Naive thymus-derived CD4-positive, alpha-beta T cell (primary cell): ENCODE measurements around the gene G3BP1. TPM values are rescaled to one million over a fixed set of nuclear protein-coding genes. Genes with fewer than 3 reads are reported as not detected.

Source experiments
- ATAC-seq: fragments of 150-1000 bp; cut with Tn5 transposase; 2 replicates; pipeline ENCODE4 v1.10.0; 2021; ENCODE audit warnings: mild to moderate bottlenecking, moderate library complexity
- CTCF ChIA-PET: fragments of 350-600 bp; sonication (Branson Sonifier 250); formaldehyde crosslinking; loops from one replicate; lab custom pipeline; 2021; ENCODE audit warnings: antibody characterized with exemption; lab: Charles Lee
- POLR2A ChIA-PET: fragments of 350-600 bp; sonication (Branson Sonifier 250); formaldehyde crosslinking; loops from one replicate; lab custom pipeline; 2021; ENCODE audit warnings: antibody characterized with exemption, inconsistent platforms; lab: Charles Lee
- DNase-seq, 9 donors: peaks; one replicate each; pipeline versions ENCODE4 v3.0.0 to v3.0.0-alpha.2; 2020 to 2022; ENCODE audit warnings: mixed read lengths in 1 of 9
- H3K27ac ChIP-seq: one replicate; pipeline ENCODE4 v1.7.0; 2013; ENCODE audit warnings: mild to moderate bottlenecking, low read depth, low read length, moderate library complexity
- H3K27me3 ChIP-seq, 2 donors: one replicate each; pipeline ENCODE4 v1.7.0; 2013; ENCODE audit warnings: low read length in 2 of 2, mild to moderate bottlenecking in 2 of 2, moderate library complexity in 2 of 2; ENCODE audit not compliant: control insufficient read depth in 2 of 2, insufficient read depth in 2 of 2
- H3K36me3 ChIP-seq, 3 experiments: 1 replicate in 2 of 3; 2 replicates in 1 of 3; pipeline ENCODE4 v1.7.0; 2013; ENCODE audit warnings: low read length in 3 of 3, mild to moderate bottlenecking in 3 of 3, moderate library complexity in 1 of 3; ENCODE audit not compliant: insufficient read depth in 3 of 3, control insufficient read depth in 2 of 3
- H3K4me1 ChIP-seq, 2 donors: one replicate each; pipeline ENCODE4 v1.7.0; 2013; ENCODE audit warnings: low read length in 2 of 2, mild to moderate bottlenecking in 2 of 2, moderate library complexity in 1 of 2; ENCODE audit not compliant: control insufficient read depth in 2 of 2, insufficient read depth in 2 of 2
- H3K4me3 ChIP-seq: 2 replicates; pipeline ENCODE4 v1.7.0; 2013; ENCODE audit warnings: mild to moderate bottlenecking, low read length
- H3K9me3 ChIP-seq, 3 experiments: 1 replicate in 2 of 3; 2 replicates in 1 of 3; pipeline ENCODE4 v1.7.0; 2013; ENCODE audit warnings: low read length in 3 of 3; ENCODE audit not compliant: control insufficient read depth in 2 of 3
- H3K27ac Mint-ChIP-seq, 9 donors: one replicate each; pipeline ENCODE4 v1.8.0; 2020 to 2022; ENCODE audit warnings: mixed read lengths in 9 of 9, mild to moderate bottlenecking in 8 of 9, moderate library complexity in 5 of 9, inconsistent platforms in 2 of 9
- H3K27me3 Mint-ChIP-seq, 5 donors: one replicate each; pipeline ENCODE4 v1.8.0; 2021 to 2022; ENCODE audit warnings: mixed read lengths in 5 of 5, mild to moderate bottlenecking in 1 of 5
- H3K36me3 Mint-ChIP-seq, 5 donors: one replicate each; pipeline ENCODE4 v1.8.0; 2020 to 2022; ENCODE audit warnings: mixed read lengths in 5 of 5, mild to moderate bottlenecking in 3 of 5, inconsistent platforms in 1 of 5
- H3K4me1 Mint-ChIP-seq, 7 donors: one replicate each; pipeline ENCODE4 v1.8.0; 2020 to 2022; ENCODE audit warnings: mixed read lengths in 7 of 7, mild to moderate bottlenecking in 3 of 7, inconsistent platforms in 1 of 7
- H3K4me3 Mint-ChIP-seq, 10 donors: one replicate each; pipeline ENCODE4 v1.8.0; 2020 to 2022; ENCODE audit warnings: mild to moderate bottlenecking in 10 of 10, mixed read lengths in 10 of 10, moderate library complexity in 6 of 10, inconsistent platforms in 2 of 10
- H3K9me3 Mint-ChIP-seq, 11 donors: one replicate each; pipeline ENCODE4 v1.8.0; 2020 to 2022; ENCODE audit warnings: mixed read lengths in 11 of 11, mild to moderate bottlenecking in 4 of 11, inconsistent platforms in 1 of 11, moderate library complexity in 1 of 11
- intact Hi-C, 2 donors: fragments of 100-400 bp; cut with micrococcal nuclease; formaldehyde crosslinking; loops; one replicate each; pipeline ENCODE4 v1.15.1; 2023
- polyA plus RNA-seq, 2 donors: library from polyadenylated mRNA; unstranded; fragments of 300-500 nt; fragmentation: Illumina TruSeq; gene quantifications; one replicate each; pipeline ENCODE4 v1.2.3, GENCODE V29; 2021
- total RNA-seq, 6 experiments: library from RNA in 5 of 6; stranded (reverse) in 5 of 6; gene quantifications; 1 replicate in 5 of 6; 2 replicates in 1 of 6; pipeline ENCODE4 v1.2.3 and lab custom pipeline; 2021 to 2026

G3BP1 gene
- total and polyA plus RNA-seq, 7 experiments from 2014 or later, result 86.1 to 244 (median 158) TPM

GRCh38 chr5:151787817-151788216 is 16.1 kb downstream of the G3BP1 start:
- Histone ChIP-seq H3K27ac (no peak overlapping the region), H3K27me3 (no peaks in the 10 kb centered on the region), H3K36me3 (peaks cover 8 to 50% (median 13%) of the 10 kb centered on the region in 3 experiments), H3K4me1 (peaks cover 5 to 13% of the 10 kb centered on the region in 2 donors), H3K4me3 (no peak overlapping the region), H3K9me3 (no peaks in the 10 kb centered on the region)
- ATAC-seq (no peak), DNase-seq (no peak)
- Mint-ChIP-seq H3K27ac (peak overlapping the region in 1 of 9 donors; percentile 59), H3K4me3 (no peak overlapping the region), H3K4me1 (peaks cover 19 to 62% (median 50%) of the 10 kb centered on the region in 7 donors), H3K27me3 (no peaks in the 10 kb centered on the region), H3K9me3 (no peaks in the 10 kb centered on the region), H3K36me3 (peaks cover 10 to 41% (median 24%) of the 10 kb centered on the region in 5 donors)
- intact Hi-C loops, result no loop called here
- POLR2A ChIA-PET, result interaction anchor here (0.7 to 1.1 kb wide), 2 partner anchors 16 to 26 kb away, joined by 3 to 4 read pairs; partner anchors contain the start of gene G3BP1
- CTCF ChIA-PET, result no interaction called here

GRCh38 chr5:151793358-151793757 is 21.6 kb downstream of the G3BP1 start:
- intact Hi-C loops, result no loop called here
- H3K27ac Mint-ChIP-seq, result peak overlapping the region in 3 of 9 donors; percentile 43 to 76 (median 51)
- peaks cover 33 to 91% (median 34%) of the 10 kb centered on the region in 3 experiments for H3K36me3 ChIP-seq
- no peaks in the 10 kb centered on the region for H3K27me3 Mint-ChIP-seq
- peaks cover 20 to 60% (median 40%) of the 10 kb centered on the region in 5 donors for H3K36me3 Mint-ChIP-seq
- no peak overlapping the region for H3K27ac ChIP-seq
- no peak overlapping the region for H3K4me3 ChIP-seq
- ChIA-PET CTCF (no interaction called here), POLR2A (interaction anchor here (1.5 kb wide), 1 partner anchor 22 kb away, joined by 7 read pairs; the partner anchor contains the start of gene G3BP1)
- ATAC-seq (no peak), DNase-seq (no peak)
- no peaks in the 10 kb centered on the region for H3K9me3 Mint-ChIP-seq
- H3K27me3 ChIP-seq, result no peaks in the 10 kb centered on the region
- no peaks in the 10 kb centered on the region for H3K9me3 ChIP-seq
- H3K4me1 Mint-ChIP-seq, result peaks cover 12 to 56% (median 38%) of the 10 kb centered on the region in 7 donors
- H3K4me1 ChIP-seq, result no peaks in the 10 kb centered on the region
- H3K4me3 Mint-ChIP-seq, result no peak overlapping the region

- Histone ChIP-seq H3K27ac (no peak overlapping the region), H3K4me1 (no peaks in the 10 kb centered on the region), H3K9me3 (no peaks in the 10 kb centered on the region), H3K4me3 (no peak overlapping the region), H3K36me3 (peaks cover 47 to 92% (median 47%) of the 10 kb centered on the region in 3 experiments), H3K27me3 (no peaks in the 10 kb centered on the region)
- no peaks in the 10 kb centered on the region for H3K9me3 Mint-ChIP-seq
- H3K4me3 Mint-ChIP-seq, result no peak overlapping the region
- peaks cover 14 to 52% (median 32%) of the 10 kb centered on the region in 7 donors for H3K4me1 Mint-ChIP-seq
- intact Hi-C loops, result no loop called here
- H3K36me3 Mint-ChIP-seq, result peaks cover 27 to 69% (median 44%) of the 10 kb centered on the region in 5 donors
- peak overlapping the region in 4 of 9 donors; percentile 16 to 60 (median 44) for H3K27ac Mint-ChIP-seq
- ChIA-PET POLR2A (no interaction called here), CTCF (no interaction called here)
- ATAC-seq, result no peak
- H3K27me3 Mint-ChIP-seq, result no peaks in the 10 kb centered on the region
- no peak for DNase-seq
Measured at GRCh38 chr5:151795426-151795825, 23.7 kb downstream of the G3BP1 start.

GRCh38 chr5:151798674-151799073 is 26.9 kb downstream of the G3BP1 start:
- no peak overlapping the region for H3K27ac ChIP-seq
- ATAC-seq (no peak), DNase-seq (no peak)
- Mint-ChIP-seq H3K4me3 (no peak overlapping the region), H3K27ac (peak overlapping the region in 3 of 9 donors; percentile 1 to 41 (median 12)), H3K27me3 (no peaks in the 10 kb centered on the region), H3K36me3 (peaks cover 17 to 67% (median 46%) of the 10 kb centered on the region in 5 donors), H3K4me1 (peaks cover 9 to 43% (median 23%) of the 10 kb centered on the region in 7 donors), H3K9me3 (no peaks in the 10 kb centered on the region)
- no peaks in the 10 kb centered on the region for H3K9me3 ChIP-seq
- H3K4me1 ChIP-seq, result no peaks in the 10 kb centered on the region
- H3K27me3 ChIP-seq, result no peaks in the 10 kb centered on the region
- no peak overlapping the region for H3K4me3 ChIP-seq
- CTCF ChIA-PET, result interaction anchor here (0.7 to 0.9 kb wide), 3 partner anchors 14 to 245 kb away, joined by 3 to 4 read pairs (median 3); no protein-coding TSS in a partner anchor
- intact Hi-C loops, result no loop called here
- peaks cover 39 to 88% (median 55%) of the 10 kb centered on the region in 3 experiments for H3K36me3 ChIP-seq
- POLR2A ChIA-PET, result interaction anchor here (0.7 to 1.3 kb wide), 3 partner anchors 11 to 140 kb away, joined by 3 read pairs; no protein-coding TSS in a partner anchor

GRCh38 chr5:151799407-151799806 is 27.7 kb downstream of the G3BP1 start:
- Mint-ChIP-seq H3K4me1 (peaks cover 9 to 38% (median 18%) of the 10 kb centered on the region in 7 donors), H3K27me3 (no peaks in the 10 kb centered on the region), H3K36me3 (peaks cover 14 to 70% (median 46%) of the 10 kb centered on the region in 5 donors), H3K9me3 (no peaks in the 10 kb centered on the region), H3K4me3 (no peak overlapping the region), H3K27ac (peak overlapping the region in 4 of 9 donors; percentile 17 to 70 (median 49))
- intact Hi-C loops, result no loop called here
- ATAC-seq (no peak), DNase-seq (no peak)
- Histone ChIP-seq H3K36me3 (peaks cover 39 to 88% (median 49%) of the 10 kb centered on the region in 3 experiments), H3K4me1 (no peaks in the 10 kb centered on the region), H3K27me3 (no peaks in the 10 kb centered on the region), H3K9me3 (no peaks in the 10 kb centered on the region), H3K27ac (no peak overlapping the region), H3K4me3 (no peak overlapping the region)
- CTCF ChIA-PET, result interaction anchor here (0.7 kb wide), 2 partner anchors 13 to 244 kb away, joined by 3 to 4 read pairs; no protein-coding TSS in a partner anchor
- POLR2A ChIA-PET, result interaction anchor here (0.7 to 1.3 kb wide), 4 partner anchors 25 to 140 kb away, joined by 3 to 6 read pairs (median 3); no protein-coding TSS in a partner anchor

GRCh38 chr5:151800532-151800931 is 28.8 kb downstream of the G3BP1 start:
- H3K9me3 ChIP-seq, result no peaks in the 10 kb centered on the region
- no peak overlapping the region for H3K4me3 ChIP-seq
- H3K27ac Mint-ChIP-seq, result no peak overlapping the region
- peaks cover 14 to 69% (median 50%) of the 10 kb centered on the region in 5 donors for H3K36me3 Mint-ChIP-seq
- H3K9me3 Mint-ChIP-seq, result no peaks in the 10 kb centered on the region
- ChIA-PET CTCF (no interaction called here), POLR2A (interaction anchor here (1.3 kb wide), 1 partner anchor 26 kb away, joined by 6 read pairs; no protein-coding TSS in a partner anchor)
- no peaks in the 10 kb centered on the region for H3K27me3 ChIP-seq
- ATAC-seq (peak; percentile 45), DNase-seq (no peak)
- no peaks in the 10 kb centered on the region for H3K27me3 Mint-ChIP-seq
- H3K36me3 ChIP-seq, result peaks cover 37 to 80% (median 40%) of the 10 kb centered on the region in 3 experiments
- H3K4me1 Mint-ChIP-seq, result peaks cover 9 to 33% (median 23%) of the 10 kb centered on the region in 7 donors
- H3K4me1 ChIP-seq, result no peaks in the 10 kb centered on the region
- no peak overlapping the region for H3K4me3 Mint-ChIP-seq
- H3K27ac ChIP-seq, result no peak overlapping the region
- intact Hi-C loops, result no loop called here
